Right lung (tissue), 5 donors: Measurements from ENCODE around the gene OSBPL1A. TPM values are rescaled to one million over a fixed set of nuclear protein-coding genes. Genes with fewer than 3 reads are reported as not detected.

Source experiments
- DNase-seq, 2 donors: peaks; one replicate each; pipeline ENCODE4 v3.0.0-alpha.2; 2013
- polyA plus RNA-seq, 5 donors: library from polyadenylated mRNA; unstranded; fragments of 120-200 nt; gene quantifications; one replicate each; pipeline versions ENCODE4 v1.2.1 to v1.2.3, GENCODE V29; 2013; ENCODE audit warnings: inconsistent platforms in 1 of 5, low replicate concordance in 1 of 5; ENCODE audit not compliant: insufficient read length in 5 of 5, insufficient read depth in 1 of 5

OSBPL1A gene
- polyA plus RNA-seq, 5 donors: 48.6 to 62.6 (median 60.8) TPM

DNA sequence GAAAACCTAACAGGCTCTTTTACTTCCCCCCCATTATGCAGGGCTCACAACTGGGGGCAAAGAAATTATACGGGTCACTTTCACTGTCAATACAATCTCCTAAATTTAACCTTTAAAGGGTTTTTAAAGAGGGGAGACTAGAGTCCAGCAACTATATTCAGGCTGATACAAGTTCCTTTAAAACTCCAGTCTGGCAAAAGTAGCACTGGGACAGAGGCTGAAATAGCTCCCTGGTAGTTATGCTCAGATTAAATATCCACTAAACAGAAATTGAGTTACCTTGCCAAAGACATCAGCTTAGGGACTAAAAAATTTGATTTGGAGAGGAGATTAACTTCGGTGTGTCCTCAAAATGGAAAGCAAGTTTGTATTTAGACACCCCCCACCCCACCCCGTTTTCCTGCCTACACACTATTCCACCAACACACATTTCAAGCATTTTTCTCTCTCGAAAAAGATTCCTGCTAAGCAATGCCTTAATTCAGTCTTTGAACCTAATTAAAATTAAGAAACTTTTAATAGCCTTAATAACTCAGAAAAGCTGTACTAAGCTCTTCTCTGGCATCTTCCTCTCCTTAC is 127.2 kb downstream of the OSBPL1A start:
- no peak for DNase-seq

DNA sequence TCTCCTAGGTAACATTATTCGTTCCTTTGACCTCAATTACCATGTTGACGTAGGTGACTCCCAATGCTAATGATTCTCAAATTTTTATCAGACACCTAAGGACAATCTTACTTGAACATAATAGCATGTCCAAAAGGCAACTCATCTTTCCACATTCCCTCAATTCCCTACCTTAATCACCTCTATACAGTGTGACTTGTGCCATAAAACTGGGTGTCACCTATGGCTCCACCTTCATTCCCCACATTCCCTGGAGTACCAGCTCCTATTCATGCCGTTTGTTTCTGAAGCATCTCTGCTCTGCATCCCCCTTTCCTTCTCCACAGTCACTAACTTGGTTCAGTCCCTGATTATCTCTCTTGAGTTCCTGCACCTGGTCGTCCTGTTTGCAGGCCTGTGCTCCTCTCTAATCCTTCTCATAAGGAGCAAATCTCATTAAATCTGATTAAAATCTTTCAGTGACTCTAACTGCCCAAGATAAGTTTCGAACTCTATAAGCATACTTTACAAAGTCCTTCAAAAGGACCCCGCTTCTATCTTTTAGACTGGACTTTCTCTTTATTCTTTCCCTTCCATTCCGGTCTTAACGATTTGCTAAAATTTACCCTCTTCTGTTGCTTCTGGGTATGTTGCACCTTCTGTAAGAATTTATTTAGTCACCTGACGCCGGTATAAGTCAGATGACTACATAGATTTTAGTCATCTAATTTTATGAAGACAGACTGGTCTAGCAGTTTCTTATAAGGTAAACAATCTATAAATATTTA is 128.7 kb downstream of the OSBPL1A start:
- no peak for DNase-seq

DNA sequence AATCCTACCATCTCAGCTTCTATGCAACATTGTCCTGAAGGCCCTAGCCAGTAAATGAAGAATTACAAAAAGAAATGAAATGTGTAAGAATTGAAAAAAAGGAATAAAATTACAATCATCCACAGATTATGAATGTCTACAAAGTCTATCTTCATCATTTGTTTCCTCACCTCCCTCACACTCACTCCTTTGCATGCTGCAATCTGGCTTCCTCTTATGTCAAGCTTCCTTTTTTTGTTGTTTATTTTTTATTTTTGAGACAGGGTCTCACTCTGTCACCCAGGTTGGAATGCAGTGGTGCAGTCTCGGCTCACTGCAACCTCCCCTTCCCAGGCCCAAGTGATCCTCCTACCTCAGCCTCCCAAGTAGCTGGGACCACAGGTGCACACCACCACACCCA is 129.7 kb downstream of the OSBPL1A start:
- no peak for DNase-seq

DNA sequence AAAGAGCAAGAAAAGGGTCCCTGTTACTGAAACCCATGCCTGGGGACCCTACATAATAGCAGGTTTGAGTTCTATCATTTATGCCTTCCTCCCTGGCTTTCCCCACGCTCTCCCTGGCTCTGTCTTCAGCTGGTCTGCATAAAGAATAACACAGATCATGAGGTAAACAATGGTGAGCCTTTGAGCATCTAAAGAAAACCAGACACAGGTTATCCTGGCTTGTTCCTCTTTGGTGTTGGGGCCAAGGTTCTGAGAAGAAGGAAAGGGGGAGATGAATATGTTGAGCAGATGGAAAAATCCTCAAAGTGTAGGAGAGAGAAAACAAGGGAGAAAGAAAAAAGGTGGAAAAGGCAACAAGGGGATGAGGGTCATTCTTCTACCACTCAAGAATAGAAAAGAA is 131.5 kb downstream of the OSBPL1A start:
- no peak for DNase-seq

DNA sequence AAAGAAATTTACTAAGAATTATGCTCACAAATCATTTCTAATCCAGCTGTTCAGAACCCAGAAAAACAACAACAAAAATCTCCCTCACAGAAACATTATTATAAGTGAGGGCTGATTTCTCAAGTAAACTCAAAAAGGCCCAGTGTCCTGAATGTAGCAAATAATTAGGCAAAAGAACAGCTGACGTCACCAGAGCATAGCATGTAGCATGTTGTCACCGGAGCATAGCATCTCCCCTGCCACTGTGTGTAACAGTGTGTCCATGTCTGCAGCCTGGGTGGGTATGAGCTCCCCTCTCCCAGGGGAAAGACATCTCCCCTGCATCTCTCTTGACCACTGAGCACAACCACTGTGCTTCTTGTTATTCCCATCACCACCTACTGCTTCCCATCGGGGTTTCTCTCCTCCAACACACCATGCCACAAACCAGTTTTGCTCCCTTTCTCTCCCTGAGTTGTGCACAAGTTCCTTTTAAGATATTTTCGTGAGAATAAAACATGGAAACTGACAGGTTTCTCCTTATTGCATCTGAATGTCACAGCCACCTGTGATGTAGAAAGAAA is 132.0 kb downstream of the OSBPL1A start:
- no peak for DNase-seq

DNA sequence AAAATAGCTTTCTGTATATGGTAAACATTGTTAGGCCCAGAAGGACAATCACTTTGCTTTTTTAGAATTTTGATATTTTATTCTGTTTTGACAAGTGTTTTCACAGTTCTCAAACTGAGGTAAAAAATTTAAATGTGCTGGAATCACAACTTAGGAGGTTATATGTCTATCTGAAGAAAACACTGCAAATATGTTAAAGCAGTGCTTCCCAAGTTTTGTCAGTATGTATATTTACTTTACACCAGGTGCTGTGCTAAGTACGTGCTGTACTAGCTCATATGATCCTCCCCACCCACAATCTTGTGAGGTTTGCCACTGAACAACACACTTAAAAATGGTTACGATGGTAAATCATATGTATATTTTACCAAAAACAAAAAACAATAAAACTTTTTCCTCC is 134.6 kb downstream of the OSBPL1A start:
- DNase-seq: no peak

DNA sequence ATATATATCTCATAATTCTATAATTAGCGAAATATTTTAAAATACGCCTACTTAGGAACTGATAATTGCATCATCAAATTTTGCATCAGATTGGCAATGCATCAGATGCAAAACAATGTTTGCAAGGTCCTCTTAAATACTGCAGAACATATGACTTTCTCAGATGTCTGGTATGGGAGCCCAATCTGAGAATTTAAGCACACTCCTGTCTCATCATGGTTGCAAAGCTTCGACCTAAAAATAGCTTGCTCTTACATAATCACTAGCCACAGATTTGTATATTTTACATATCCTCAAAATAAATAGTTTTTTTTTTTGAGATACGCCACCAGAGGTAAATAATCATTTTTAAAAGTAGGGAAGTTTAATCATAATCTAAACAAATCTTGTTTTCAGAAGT is 135.5 kb downstream of the OSBPL1A start:
- no peak for DNase-seq

DNA sequence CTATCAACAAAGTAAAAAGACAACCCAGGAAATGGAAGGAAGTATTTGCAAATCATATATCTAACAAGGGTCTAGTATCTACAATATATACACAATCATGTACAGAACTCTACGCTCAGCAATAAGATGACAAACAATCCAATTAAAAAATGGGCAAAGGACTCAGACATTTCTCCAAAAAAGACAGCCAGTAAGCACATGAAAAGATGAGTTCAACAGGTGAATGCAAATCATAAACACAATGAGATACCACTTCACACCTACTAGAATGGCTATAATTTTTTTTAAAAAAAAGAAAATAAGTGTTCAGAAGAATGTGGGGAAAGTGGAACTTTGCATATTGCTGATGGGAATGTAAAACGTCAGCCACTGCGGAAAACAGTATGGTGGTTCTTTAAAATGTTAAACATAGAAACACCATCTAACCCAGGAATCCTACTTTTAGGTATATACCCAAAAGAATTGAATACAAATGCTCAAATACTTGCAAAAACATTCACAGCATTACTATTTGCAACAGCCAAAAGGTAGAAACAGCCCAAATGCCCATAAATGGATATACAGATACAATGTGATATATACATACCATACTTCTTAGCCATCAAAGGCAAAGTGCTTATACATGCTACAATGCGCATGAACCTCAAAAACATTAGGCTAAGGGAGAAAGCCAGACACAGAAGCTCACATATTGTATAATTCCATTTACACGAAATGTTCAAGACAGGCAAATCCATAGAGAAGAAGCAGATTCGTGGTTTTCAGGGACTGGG is 137.6 kb downstream of the OSBPL1A start:
- DNase-seq: no peak

DNA sequence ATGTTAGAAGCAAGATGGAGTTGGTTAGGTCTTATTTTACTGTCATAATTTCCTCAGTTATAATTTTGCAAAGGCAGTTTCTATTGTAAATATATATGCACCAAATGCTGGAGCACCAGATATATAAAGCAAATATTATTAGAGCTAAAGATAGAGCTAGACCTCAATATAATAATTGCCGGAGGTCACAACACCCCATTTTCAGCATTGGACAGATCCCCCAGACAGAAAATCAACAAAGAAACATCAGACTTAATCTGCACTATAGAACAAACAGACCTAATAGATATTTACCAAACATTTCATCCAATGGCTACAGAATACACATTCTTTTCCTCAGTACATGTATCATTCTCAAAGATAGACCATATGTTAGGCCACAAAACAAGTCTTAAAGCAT is 143.6 kb downstream of the OSBPL1A start:
- no peak for DNase-seq

DNA sequence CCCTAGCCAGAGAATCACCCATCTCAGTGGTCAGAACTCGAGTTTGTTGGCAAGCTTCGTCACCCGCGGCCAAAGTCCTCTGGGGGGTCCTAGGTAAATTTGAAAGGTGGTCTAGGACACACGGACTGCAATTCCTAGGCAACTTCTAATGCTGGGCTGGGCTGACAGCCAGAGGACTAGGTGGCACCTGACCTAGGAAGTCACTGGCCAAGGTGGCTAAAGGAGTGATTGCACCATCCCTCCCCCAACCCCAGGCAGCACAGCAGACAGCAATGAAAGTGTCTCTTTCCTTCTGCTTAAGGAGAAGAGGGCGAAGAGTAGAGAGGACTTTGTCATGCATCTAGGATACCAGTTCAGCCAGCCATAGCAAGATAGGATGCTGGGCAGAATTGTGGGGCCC is 147.9 kb downstream of the OSBPL1A start:
- DNase-seq: no peak

DNA sequence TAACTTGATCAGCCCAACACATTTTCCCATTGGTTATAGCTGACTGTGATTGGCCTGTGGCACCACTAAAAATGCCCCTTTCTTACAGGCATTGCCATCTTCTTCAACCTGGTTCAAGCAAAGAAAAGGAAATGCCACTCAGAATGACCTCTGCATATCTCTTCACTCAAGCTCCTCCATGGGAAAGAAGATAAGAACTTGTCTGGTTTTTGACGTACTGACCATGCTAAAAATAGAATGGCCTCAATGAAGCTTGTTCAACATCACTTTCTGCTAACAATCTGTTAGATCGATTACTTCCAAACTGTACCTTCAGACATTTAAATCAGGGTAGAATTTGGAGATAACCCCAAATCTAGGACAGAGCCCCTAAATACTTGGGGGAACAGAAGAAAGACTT is 149.3 kb downstream of the OSBPL1A start:
- no peak for DNase-seq

DNA sequence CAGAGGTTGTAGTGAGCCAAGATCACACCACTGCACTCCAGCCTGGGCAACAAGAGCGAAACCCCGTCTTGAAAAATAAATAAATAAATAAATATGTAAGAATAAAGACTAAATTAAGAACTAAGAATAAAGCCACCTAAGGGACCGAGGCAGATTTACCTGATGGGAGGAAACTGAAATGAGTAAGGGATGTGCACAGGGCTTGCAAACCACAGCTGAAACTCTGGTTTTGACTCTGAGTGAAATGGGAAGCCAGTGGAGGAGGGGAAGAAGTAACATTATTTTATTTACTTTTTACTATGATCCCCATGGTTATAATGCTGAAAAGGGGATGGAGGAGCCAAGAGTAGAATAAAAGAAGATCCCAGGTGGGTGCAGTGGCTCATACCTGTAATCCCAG is 151.5 kb downstream of the OSBPL1A start:
- DNase-seq: no peak

DNA sequence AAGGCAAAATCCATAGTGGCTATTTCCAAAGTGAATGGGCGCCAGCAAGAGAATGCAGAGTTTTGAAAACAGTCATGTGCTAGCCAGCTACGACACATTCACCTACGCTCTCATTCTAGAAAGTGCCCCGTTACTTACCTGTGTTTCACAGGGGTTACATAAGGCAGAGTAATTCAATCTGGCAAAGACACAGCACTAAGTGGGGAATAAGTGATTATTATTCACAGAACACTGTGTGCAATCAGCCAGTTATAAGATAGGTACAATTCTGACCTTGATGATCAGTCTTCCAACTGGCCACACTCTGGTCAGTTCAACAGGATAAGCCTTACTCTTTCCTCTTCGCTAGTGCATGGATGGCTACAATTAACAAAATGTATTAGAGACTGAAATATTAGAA is 152.9 kb downstream of the OSBPL1A start:
- DNase-seq: no peak

DNA sequence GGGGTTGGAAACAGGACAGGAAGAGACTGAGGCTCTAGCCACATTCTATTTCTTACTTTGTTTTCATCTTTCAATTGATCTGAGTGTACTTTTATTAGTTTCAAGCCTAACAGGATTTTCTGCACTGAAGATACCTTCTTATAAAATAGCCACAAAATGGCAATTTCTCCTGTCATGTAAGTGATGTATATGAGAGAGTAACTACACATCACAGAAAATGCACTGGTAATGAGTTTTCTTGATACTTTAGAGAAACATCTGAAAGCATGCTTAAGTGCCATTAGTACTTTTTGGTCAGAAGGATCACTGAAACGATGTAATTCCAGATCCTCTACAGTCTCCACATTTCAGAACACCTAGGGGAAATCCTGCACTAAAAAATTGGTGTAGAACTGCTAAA is 153.9 kb downstream of the OSBPL1A start:
- DNase-seq: no peak

DNA sequence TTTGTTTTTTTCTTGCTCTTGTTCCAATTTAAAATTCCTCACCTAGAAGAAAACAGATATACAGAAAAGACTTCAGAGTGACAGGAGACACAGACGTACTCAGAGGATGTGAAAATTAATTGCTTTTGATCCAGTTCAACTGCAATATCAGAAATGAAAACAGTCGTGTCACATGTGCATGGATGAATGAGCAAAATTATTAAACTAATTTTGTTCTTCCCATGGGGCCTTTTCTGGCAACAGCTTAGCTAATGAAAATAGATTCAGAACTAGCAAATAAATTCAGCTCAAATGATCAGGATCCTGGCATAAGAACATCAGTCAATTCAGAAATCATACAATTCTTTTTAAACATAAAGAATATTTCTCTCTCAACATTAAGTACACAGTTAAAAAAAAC is 158.3 kb downstream of the OSBPL1A start:
- no peak for DNase-seq

DNA sequence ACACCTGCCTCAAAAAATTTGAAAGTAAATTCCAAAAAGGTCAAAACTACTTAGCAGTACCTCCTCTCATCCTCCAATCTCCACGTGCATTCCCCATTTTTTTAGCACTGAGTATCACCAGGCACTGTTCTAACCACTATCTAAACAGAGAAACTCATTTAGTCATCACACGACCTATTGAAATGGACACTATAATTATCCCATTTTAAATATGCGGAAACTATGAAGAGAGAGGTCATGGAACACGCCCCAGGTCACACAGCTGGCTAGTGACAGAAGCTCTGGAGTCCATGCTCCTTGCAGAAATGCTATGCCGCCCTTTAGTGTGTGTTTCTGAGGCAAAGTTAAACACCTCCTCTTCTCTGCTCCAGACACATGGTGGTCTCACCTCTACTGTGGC is 159.2 kb downstream of the OSBPL1A start:
- no peak for DNase-seq

DNA sequence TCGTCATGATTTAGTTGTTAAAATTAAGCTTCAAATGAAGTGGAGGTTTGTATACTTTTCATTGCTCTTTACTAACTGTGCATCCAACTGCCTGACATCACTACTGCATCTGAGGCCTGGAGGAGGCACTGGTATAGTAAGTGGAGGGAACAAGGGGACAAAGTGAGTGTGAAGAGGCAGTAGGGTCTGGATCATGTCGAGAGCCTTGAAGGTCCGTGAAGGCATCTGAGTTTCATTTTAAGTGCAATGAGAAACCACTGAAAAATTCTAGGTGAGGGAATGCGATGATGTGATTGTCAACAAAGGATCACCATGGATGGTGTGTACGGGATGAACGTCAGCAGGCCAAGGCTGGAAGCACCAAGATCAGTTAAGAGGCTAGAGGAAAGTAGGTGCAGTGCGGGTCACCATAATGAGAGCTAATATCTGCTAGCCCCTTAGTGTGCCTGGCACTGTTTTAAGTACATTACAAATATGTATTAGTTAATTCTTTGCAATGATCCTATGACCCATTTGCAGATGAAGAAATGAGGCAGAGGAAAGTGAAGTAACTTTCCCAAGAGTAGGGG is 162.7 kb downstream of the OSBPL1A start:
- DNase-seq: no peak

DNA sequence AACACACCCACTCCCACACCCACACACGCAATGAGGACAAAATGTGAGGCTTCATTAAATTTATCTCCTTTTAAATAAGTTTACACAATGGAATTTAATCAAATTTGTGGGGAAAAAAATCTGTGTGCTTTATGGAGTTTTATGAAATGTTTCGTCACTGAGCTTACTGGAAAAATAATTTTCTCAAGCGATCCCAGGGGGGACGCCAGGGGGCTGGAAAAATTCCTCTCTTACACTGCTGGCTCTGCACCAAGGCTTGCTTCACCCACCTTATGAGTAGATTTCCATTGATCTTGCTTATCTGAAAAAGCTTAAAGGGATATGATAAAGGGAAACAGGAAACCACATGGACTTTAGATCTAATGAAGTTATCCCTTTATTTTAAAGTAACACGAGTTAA is 163.3 kb downstream of the OSBPL1A start:
- DNase-seq: no peak

DNA sequence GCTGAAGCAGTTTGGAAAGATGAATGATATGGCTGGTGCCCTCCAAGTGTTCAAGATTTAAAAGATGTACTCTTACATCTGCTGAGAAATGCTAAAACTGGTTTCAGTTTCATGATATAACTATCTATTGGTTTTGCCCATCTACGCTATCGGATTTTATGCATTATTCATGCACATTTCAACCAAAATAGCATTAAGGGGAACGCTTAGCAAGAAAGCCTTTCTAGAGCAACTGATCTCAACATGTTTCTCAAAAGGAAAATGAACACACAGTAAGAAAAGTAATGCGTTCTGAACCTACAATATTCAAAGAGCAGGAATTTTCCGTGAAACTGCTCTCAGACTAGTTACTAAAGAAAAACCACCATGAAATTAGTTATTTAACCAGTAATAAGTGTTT is 164.8 kb downstream of the OSBPL1A start:
- no peak for DNase-seq

DNA sequence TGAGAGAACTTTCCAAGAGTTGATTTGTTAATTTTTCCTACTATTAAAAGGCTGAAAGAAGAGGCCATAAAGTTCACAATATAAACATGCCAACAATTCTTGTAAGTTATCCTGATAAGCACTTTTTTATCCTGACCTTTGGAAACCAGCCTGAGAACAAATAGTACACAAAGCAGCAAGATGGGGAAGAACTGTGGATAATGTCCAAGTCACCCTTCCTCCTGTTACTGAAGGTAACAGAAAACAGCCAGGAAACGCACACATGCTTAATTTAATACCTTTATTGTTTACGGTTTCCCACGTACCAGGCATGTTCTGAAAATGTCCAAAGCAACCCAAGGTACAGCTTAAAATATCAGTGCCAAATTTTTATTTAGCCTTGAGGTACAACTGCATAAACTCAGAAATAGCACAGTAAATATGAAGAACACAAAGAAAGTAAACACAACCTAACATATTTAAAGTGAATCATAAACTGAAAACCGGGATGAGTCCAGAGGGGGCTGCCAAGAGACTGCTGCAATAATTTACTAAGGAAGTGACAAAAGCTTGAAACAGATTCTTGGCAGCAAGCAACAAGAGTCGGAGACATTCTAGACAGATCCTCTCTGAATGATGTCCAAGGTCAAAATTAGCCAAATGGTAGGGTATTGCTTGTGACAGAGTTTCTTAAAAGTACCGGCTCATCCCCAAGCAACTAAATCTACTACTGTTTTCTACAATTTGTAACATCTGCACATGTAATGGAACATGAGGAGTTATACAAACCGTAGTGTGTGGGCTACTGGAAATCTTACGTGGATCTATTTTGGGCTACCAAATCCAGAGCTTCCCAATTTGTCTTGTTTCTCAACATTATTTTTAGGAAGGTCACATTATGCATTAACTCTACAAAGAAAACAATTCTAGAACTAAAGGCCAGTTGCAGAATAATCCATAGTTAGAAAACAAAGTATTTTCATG is 165.6 kb downstream of the OSBPL1A start:
- peak; percentile 79 to 82 for DNase-seq

DNA sequence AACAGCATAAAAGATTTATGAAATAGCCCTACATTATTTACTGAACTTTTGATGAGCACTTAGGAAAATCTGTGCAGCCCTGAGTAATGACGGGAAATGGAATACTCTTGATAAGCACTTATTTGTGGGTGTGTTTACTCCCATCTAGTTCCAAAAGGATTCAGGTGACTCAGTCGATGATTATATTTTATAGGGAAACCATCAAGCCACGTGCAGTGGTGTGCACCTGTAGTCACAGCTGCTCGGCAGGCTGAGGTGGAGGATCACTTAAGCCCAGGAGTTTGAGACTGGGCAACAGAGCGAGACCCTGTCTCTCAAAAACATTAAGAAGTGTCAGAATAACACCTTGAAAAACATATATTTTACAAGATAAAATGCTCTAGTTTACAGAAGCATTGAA is 166.9 kb downstream of the OSBPL1A start:
- no peak for DNase-seq
